GM06990 (cell line): ENCODE data around the gene KRT3.
"Not testable (repeated sequence)": the region's sequence is repeated elsewhere in the genome, so short reads cannot be mapped to it uniquely, and the experiment has no call there.

Experiments
- DNase-seq: peaks from one replicate; pipeline ENCODE4 v3.0.0-alpha.2; 2011; ENCODE audit not compliant: insufficient read length; ENCODE audit errors: extremely low read depth
- H3K27me3 ChIP-seq: replicated peaks from 2 replicates; pipeline ENCODE4 v1.6.0; 2011; ENCODE audit warnings: low read length; ENCODE audit not compliant: control insufficient read depth, insufficient read depth
- H3K36me3 ChIP-seq: 2 replicates; pipeline ENCODE4 v1.5.1; 2011; ENCODE audit warnings: low read length; ENCODE audit not compliant: control insufficient read depth, insufficient read depth
- H3K4me3 ChIP-seq: replicated peaks from 2 replicates; pipeline ENCODE4 v1.5.1; 2011; ENCODE audit warnings: low read depth, mild to moderate bottlenecking, control low read depth, low read length
- TF ChIP-seq, protein P1 (sequence below): IDR thresholded peaks from 2 replicates; pipeline ENCODE4 v1.5.1; 2011; ENCODE audit warnings: low read length, control low read depth, mild to moderate bottlenecking, inconsistent platforms; ENCODE audit not compliant: insufficient read depth, poor library complexity, severe bottlenecking

Gene KRT3

GRCh38 chr12:52796429-52796794, 495 bp upstream of the KRT3 start:
- Histone ChIP-seq H3K4me3 (no peak overlapping the region), H3K36me3 (no peaks in the 10 kb centered on the region), H3K27me3 (no peaks in the 10 kb centered on the region; the same call in none of the 2 replicates)
- TF ChIP-seq, protein P1, sequence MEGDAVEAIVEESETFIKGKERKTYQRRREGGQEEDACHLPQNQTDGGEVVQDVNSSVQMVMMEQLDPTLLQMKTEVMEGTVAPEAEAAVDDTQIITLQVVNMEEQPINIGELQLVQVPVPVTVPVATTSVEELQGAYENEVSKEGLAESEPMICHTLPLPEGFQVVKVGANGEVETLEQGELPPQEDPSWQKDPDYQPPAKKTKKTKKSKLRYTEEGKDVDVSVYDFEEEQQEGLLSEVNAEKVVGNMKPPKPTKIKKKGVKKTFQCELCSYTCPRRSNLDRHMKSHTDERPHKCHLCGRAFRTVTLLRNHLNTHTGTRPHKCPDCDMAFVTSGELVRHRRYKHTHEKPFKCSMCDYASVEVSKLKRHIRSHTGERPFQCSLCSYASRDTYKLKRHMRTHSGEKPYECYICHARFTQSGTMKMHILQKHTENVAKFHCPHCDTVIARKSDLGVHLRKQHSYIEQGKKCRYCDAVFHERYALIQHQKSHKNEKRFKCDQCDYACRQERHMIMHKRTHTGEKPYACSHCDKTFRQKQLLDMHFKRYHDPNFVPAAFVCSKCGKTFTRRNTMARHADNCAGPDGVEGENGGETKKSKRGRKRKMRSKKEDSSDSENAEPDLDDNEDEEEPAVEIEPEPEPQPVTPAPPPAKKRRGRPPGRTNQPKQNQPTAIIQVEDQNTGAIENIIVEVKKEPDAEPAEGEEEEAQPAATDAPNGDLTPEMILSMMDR = no peak
- no peak for DNase-seq

- not testable (repeated sequence) for H3K36me3 ChIP-seq, DNase-seq, H3K4me3 ChIP-seq, H3K27me3 ChIP-seq
Measured at GRCh38 chr12:52795332-52795674, 614 bp downstream of the KRT3 start.

GRCh38 chr12:52794479-52795331, 1.2 kb downstream of the KRT3 start:
- TF ChIP-seq, protein P1 = no peak
- Histone ChIP-seq H3K4me3 (no peak overlapping the region), H3K36me3 (no peaks in the 10 kb centered on the region), H3K27me3 (no peaks in the 10 kb centered on the region; the same call in none of the 2 replicates)
- DNase-seq = no peak

DNA sequence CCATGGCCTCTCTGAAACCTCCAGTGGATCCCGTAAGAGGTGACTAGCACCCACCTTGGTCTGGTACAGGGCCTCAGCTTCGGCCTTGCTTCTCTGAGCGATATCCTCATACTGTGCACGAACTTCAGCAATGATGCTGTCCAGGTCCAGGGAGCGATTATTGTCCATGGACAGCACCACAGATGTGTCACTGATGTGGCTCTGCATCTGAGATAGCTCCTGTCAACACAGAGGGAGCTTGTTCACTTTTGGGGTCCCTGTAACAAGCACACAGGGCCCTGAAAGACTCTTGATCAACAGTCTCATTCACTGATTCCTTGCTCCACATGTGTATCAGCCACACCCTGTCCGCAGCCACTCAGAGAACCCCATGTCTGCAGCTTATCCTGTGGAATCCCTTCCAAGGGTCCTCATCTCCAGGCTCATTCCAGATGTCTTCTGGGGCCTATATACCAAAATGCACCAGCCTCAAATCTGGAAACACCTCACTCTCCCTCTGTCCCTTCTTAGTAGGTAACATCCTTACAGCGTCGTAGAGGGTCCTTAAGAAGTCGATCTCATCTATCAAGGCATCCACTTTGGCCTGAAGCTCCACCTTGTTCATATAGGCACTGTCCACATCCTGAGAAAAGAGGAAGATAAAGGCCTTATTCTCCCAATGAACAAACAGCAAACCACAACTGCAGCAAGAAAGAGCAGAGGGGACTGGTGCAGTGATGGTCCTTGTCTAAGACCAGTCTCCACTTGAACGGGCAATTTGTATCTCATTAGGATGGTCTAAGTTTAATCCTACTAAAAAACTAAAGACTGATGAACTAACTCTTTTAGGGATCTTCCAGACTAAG, 3.5 kb downstream of the KRT3 start:
- Histone ChIP-seq H3K4me3 (no peak overlapping the region), H3K27me3 (no peaks in the 10 kb centered on the region; the same call in 1 of the 2 replicates), H3K36me3 (no peaks in the 10 kb centered on the region)
- TF ChIP-seq, protein P1 = no peak
- no peak for DNase-seq

DNA sequence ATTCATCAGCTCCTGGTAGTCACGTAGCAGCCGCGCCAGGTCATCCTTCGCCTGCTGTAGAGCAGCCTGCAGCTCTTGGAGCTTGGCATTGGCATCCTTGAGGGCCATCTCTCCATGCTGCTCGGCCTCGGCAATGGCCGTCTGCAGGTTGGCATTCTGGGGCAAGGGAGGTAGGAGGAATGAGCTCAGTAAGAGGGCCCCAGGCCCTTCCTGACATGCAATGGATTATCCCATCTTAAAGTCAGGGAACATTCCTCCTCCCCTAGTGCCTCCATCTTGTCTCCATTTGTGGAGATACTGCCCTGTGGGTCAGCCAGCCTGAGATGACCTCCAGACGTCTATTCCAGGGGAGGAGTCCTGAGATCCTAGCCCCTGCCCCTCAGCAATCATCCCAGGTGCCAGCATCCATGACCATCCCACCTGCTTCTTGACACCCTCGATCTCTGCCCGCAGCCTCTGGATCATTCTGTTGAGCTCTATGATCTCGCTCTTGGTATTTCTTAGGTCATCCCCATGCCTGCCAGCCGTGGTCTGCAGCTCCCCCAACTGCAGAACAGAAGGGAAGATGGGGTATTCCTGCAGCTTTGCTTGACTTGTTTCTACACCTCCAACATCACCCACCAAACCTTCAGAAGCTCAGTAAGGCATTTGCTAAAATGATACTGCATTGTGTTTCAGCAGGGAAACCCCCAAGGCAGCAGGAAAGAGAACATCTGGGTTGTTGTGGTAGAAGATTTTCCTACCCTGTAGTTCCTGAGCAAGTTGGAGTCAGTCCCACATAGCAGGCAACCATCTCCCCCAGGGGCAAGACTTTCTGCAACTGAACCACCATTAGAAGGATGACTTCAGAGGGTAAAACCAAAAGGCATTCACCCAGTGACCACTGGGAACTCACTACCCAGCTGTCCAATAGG, 4.4 kb downstream of the KRT3 start:
- no peaks in the 10 kb centered on the region for H3K36me3 ChIP-seq
- TF ChIP-seq, protein P1 = no peak
- H3K4me3 ChIP-seq = no peak overlapping the region
- no peak for DNase-seq
- H3K27me3 ChIP-seq = no peaks in the 10 kb centered on the region; the same call in 1 of the 2 replicates
